HG02870 (cell line): Measurements from ENCODE around the gene RELL2.
"Not testable (repeated sequence)": the region's sequence is repeated elsewhere in the genome, so short reads cannot be mapped to it uniquely, and the experiment has no call there.

Source experiments
- ATAC-seq: cut with Tn5 transposase; IDR thresholded peaks from one replicate; pipeline ENCODE4 v1.9.1; 2021; ENCODE audit warnings: mild to moderate bottlenecking, moderate library complexity; ENCODE audit not compliant: unreplicated experiment

Gene RELL2

DNA sequence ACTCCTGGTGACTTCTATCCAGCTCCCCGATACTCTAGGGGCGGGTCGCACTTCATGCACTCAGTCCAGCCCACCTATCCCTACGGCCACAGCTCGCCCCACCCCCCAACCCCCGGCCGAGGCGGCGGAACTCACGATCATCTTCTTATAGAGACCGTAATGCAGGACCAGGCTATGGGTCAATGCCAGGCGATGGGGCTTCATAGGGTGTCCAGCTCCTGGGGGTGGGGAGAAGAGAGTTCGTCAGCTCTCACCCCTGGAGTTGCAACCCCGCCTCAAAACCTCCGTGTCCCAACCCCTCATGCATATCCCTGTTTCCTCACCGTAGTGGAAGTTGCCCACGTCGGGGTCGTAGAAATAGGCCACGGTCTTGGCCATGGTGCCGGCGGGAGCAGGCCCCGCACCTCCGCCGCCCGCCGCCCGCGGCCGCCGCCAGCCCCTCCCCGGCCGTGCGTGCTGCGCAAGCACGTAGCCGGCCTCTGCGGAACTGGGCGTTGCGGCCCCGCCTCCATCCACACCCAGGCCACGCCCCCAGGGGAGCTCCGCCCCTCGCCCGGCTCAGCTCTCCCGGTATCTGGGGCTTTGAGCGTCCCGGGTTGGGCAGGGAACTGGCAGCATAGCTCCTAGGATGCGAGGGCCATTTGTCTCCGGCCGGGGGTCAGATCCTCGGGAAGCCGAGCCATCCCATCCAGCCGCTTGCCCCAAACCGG is at the start of gene RELL2, which contains the start of gene HDAC3:
Gene RELL2, plus strand, starts transcription at position 585 of the 710 bp plus-strand sequence. CDS start 1,229 bp downstream, outside the sequence.
Gene HDAC3, minus strand, starts transcription at position 437 of the 710 bp plus-strand sequence. Its CDS starts 59 bp downstream, at position 378.
- ATAC-seq: peak; percentile 54

DNA sequence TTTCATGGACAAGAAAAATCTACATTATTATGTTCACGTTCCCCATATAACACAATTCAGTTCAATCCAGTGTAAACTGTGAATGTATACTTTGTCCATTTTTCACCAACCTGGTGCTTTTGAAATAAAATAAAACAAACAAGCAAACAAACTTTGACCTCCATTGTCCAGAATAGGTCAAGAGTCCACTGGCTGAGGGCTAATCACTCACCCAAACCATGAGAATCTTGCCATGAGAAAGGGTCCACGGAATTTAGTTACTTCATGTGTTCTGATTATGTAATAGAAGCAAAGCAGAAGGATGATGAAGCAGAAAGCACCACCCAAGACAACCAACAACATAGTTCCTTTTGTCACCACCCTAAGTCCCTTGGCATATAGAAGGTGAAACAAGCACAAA is 46.7 kb upstream of the RELL2 start:
- ATAC-seq: no peak

DNA sequence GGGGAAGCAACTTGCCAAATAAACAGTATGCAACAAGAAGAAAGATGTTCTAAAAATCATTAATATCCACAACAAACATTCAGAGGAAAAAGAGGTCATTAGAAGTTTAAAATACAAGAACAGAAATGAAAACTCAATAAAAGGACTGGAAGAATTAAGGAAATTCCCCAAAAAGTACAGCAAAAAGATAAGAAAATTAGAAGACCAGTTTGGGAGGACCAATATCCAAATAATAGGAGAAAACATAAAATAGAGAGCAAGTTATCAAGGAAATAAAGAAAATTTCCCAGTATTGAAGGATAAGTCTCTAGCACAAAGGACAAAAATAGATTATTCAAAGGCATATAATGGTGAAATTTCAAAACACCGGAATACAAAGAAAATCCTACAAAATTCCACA is 39.9 kb upstream of the RELL2 start:
- ATAC-seq: no peak

- peak; percentile 45 for ATAC-seq
These were observed 39.4 kb upstream of the RELL2 start for GRCh38 chr5:141597394-141597793.

GRCh38 chr5:141597814-141598213 is 39.0 kb upstream of the RELL2 start:
- ATAC-seq: no peak

DNA sequence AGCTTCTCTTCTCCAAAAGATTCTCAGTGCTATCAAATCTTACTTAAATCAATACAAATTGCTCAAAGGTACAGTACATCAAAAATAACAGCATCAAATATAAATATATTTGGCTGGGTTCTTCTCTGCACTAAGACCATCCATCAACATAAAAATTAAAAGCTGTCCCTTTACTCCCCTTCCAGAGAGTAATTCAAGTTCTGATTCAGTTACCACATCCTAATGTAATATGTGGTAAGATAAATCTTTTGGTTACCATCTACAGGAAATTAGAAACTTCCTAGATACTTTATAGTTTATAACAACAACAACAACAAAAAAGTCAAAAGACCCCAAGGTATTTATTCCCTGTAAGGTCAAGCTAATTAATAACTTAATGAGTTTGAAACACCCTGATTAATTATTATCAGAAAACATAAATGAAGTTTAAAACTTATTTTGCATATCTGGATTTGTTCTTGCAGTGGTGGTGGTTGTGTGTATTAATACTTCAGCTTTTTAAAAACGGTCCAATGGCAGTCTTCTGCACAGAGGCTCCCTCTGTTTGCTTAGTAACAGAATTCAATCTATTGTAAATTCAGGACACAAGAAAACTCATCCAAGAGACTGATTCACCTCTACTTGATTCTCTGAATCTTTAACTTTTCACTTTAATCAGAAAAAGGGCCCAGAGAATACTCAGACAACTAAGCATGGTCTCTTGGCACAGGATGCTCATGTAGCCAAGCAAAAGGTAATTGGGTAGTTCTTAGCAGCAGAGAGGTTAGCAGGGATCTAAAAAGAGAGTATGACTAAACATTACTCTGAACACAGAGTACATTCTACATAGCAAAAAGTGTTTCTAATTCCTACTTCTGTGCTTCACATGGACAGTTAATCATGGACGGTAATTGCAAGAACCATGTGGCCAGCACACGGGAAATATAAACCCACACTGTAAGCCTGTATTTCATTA is 38.1 kb upstream of the RELL2 start:
- no peak for ATAC-seq

DNA sequence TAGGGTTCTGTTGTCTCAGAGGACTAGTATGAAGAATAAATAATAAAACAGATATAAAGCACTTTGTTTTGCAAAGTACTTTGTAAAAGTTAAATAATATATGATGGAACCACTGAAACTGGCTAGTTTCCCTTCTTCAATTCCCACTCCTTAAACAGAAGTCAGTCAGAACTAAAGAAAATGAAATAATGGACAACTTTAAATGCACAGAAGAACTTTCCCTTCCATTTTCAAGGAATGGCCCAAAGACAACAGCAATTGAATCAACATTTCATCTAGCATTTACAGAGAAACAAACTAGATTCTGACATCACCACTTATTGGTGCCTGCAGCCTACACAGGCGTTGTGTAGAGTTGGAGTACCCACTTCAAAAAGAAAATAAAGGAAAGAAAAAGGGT is 34.2 kb upstream of the RELL2 start:
- no peak for ATAC-seq

DNA sequence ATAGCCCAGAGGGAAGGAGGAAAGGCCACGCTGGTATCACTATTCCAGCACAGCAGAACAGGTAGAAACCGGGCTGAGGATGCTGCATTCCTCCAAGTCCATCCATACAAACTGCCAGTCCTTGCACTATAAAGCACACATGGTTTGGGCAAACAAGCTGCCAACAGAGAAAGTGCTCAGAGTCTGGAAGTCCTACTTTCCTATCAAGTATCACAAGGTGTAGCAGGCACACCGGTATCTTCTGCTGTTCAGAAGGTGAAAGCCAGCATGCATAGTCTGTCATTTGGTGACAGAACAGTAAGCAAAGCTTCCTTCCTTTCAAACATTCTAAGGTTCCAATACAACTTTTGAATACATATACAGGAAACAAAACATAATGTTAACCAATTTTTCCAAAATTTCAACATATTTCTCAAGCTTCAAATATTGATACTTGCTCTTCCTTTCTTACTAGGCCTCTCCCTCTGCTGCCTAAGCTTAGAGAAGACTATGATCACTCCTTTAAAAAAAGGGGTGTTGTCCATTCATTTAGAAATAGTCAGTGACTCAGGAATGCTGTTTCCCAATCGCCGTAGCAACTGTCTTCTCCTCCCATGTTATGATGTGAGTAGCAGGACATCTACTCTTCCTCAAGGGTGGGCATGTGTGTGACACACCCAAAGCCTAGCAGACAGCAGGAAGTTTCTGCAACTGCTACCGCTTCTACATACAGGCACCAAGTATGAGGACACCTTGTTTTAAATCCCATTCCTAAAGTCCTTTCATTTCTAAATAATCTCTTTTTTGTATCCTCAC is 32.7 kb upstream of the RELL2 start:
- no peak for ATAC-seq

- ATAC-seq: peak; percentile 91
These were observed 31.1 kb upstream of the RELL2 start for GRCh38 chr5:141605523-141606277.

DNA sequence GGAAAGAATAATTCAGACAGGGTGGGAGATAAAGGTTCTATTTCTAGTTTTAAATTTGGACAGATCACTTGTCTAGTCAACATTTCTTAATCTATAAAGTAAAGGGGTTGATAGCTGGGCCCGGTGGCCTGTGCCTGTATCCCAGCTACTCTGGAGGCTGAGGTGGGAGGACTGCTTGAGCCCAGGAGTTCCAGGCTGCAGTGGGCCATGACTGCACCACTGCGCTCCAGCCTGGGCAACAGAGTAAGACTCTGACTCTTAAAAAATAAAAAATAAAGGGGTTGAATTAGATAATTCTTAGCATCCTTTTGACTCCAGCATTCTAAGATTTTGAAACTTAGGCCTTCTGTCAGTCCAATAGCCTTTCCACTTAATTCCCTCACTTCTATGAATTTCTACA is 28.8 kb upstream of the RELL2 start:
- ATAC-seq: no peak

- no peak for ATAC-seq
These were observed 28.2 kb upstream of the RELL2 start for GRCh38 chr5:141608557-141608956.

DNA sequence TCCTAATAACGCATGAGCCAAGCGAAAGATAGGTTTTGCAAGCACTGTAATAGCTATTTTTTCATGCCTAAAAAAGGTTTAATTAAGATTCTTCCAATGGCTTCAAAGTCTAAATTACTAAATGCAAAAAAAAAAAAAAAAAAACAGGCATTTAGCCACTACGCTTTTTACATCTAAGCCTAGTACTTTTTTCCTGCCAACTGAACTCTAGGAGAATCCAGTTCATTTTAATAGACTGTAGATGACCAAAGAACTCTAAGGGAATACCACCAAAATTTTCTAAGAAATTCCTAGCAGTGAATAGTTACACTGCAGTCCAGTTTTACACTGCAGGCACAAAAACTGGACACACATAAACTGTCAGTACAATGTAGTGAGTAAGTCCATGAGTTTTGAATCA is 27.8 kb upstream of the RELL2 start:
- no peak for ATAC-seq

GRCh38 chr5:141609921-141610320 is 26.9 kb upstream of the RELL2 start:
- ATAC-seq: not testable (repeated sequence)

DNA sequence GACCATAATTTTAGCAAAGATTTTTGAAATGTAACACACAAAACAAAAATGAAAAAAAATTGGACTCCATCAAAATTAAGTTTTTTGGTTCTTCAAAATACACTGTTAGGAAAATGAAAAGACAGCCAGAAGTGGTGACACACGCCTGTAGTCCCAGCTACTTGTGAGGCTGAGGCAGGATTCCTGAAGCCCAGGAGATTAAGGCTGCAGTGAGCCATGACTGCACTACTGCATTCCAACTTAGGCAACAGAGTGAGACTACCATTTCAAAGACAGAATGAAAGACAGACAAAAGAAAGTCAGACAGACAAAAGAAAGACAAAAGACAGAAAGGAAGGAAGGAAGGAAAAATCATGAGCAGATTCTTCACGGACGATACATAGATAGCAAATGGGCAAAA is 25.5 kb upstream of the RELL2 start:
- no peak for ATAC-seq

GRCh38 chr5:141613344-141613743 is 23.5 kb upstream of the RELL2 start:
- no peak for ATAC-seq

DNA sequence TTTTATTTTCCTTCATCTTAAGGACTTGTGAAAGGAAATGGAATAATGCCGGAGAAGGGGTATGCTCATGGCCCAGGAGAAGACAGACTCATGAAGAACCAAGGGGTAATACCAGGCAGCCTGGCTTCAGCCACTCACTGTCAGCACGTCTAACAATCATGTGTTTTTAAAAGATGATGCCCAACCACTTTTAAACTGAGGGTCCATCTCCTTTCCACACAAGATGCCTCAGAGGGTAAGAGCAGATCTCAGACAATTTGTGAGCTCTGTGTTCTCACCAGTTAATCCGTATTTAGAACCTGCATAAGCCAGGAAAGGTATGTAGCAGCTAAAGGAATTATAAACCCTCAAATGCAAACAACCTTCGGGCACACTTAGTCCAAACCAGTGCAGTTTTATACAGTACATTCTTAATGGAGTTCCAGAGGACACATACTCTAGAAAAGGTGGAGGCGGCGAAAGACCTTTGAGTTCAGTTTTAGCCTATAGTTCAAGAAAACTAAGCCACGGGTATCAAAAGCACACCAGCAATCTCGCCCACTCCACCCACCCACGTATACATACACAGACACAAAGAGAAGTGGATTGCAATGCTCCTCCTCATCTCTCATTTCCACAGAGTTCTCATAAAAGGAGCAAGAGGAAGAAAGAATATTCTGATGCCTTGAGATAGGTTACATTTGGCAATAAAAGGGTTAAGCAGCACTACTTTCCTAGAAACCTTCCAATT is 20.6 kb upstream of the RELL2 start:
- ATAC-seq: no peak

- ATAC-seq: no peak
These were observed 19.7 kb upstream of the RELL2 start for GRCh38 chr5:141617128-141617527.

DNA sequence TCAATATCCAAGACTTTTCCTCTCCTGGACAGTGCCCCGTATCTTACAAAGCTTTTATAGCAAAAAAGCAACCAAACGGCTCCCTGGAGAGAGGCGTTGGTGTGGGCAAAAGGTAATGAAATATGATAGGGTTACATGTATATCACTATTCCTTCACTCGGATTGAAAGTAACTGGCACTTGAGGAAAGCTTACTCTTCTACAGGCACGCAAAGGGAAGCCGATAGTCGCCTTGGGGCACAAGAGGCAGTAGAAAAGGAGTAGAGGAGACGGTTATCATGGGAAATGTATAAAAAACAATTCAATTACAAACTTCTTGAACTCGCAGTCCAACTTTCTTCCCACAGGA is 19.1 kb upstream of the RELL2 start:
- no peak for ATAC-seq

- peak; percentile 21 for ATAC-seq
These were observed 18.6 kb upstream of the RELL2 start for GRCh38 chr5:141618030-141618803.
